HL-60/S4 (cell line): Measurements from ENCODE around the gene UBE2J1.
"Not testable (repeated sequence)": the region's sequence is repeated elsewhere in the genome, so short reads cannot be mapped to it uniquely, and the experiment has no call there.

ENCODE experiments used
- in situ Hi-C: fragments of 300-500 bp; cut with MboI; formaldehyde crosslinking; loops from 2 replicates; pipeline ENCODE4 v1.14.3; 2022; ENCODE audit warnings: low sequenced_read_pairs

UBE2J1 gene

GRCh38 chr6:89321131-89321970 is 31.2 kb downstream of the UBE2J1 start:
- in situ Hi-C loops: no loop called here

GRCh38 chr6:89320012-89320559 is 32.4 kb downstream of the UBE2J1 start:
- in situ Hi-C loops: no loop called here

- in situ Hi-C loops: no loop called here
These were observed 35.5 kb downstream of the UBE2J1 start for GRCh38 chr6:89317067-89317466.

- in situ Hi-C loops: no loop called here
These were observed 37.2 kb downstream of the UBE2J1 start, which contains the start of gene GABRR2 for GRCh38 chr6:89315249-89315885. GABRR2 (minus strand) TSS chr6:89315299; CDS start chr6:89315165, 134 bp downstream.

GRCh38 chr6:89314692-89315091 is 37.8 kb downstream of the UBE2J1 start:
- in situ Hi-C loops: no loop called here

- in situ Hi-C loops: no loop called here
These were observed 39.5 kb downstream of the UBE2J1 start for GRCh38 chr6:89313006-89313405.

- in situ Hi-C loops: no loop called here
These were observed 40.5 kb downstream of the UBE2J1 start for GRCh38 chr6:89311853-89312531.

GRCh38 chr6:89311530-89311852 is 41.0 kb downstream of the UBE2J1 start:
- in situ Hi-C loops: no loop called here

GRCh38 chr6:89310929-89311328 is 41.6 kb downstream of the UBE2J1 start:
- in situ Hi-C loops: no loop called here

- in situ Hi-C loops: no loop called here
These were observed 43.8 kb downstream of the UBE2J1 start for GRCh38 chr6:89308525-89309395.

- in situ Hi-C loops: not testable (repeated sequence)
These were observed 48.0 kb downstream of the UBE2J1 start for GRCh38 chr6:89304517-89304916.

- in situ Hi-C loops: no loop called here
These were observed 49.6 kb downstream of the UBE2J1 start for GRCh38 chr6:89302936-89303335.

GRCh38 chr6:89302195-89302770 is 50.2 kb downstream of the UBE2J1 start:
- in situ Hi-C loops: no loop called here

- in situ Hi-C loops: no loop called here
These were observed 50.8 kb downstream of the UBE2J1 start for GRCh38 chr6:89301586-89302194.

GRCh38 chr6:89299466-89299850 is 53.1 kb downstream of the UBE2J1 start:
- in situ Hi-C loops: no loop called here

GRCh38 chr6:89298680-89299465 is 53.6 kb downstream of the UBE2J1 start:
- in situ Hi-C loops: no loop called here

- in situ Hi-C loops: no loop called here
These were observed 54.7 kb downstream of the UBE2J1 start for GRCh38 chr6:89297695-89298351.

- in situ Hi-C loops: no loop called here
These were observed 56.5 kb downstream of the UBE2J1 start for GRCh38 chr6:89295981-89296380.

GRCh38 chr6:89295116-89295515 is 57.4 kb downstream of the UBE2J1 start:
- in situ Hi-C loops: not testable (repeated sequence)
